Natural killer cell treated with Interleukin-12 subunit alpha and Interleukin-12 subunit beta and Interleukin-15 and Interleukin-18, amount 100 ng/mL, for 72 hours (primary cell): ENCODE results near the gene LAMTOR1. TPM values are rescaled to one million over a fixed set of nuclear protein-coding genes. Genes with fewer than 3 reads are reported as not detected.

Source experiments
- ATAC-seq, 2 donors: fragments of 150-1000 bp; cut with Tn5 transposase in 1 of 2; sonication (Bioruptor Pico), chemical (Tn5 transposase) in 1 of 2; 2 replicates each; pipeline ENCODE4 v1.10.0; 2021
- DNase-seq: peaks from one replicate; pipeline ENCODE4 v3.0.0; 2022; ENCODE audit warnings: low spot score
- H3K27ac Mint-ChIP-seq, 2 donors: 1 replicate in 1 of 2; 2 replicates in 1 of 2; pipeline ENCODE4 v1.8.0; 2022; ENCODE audit warnings: mixed read lengths in 2 of 2, mild to moderate bottlenecking in 1 of 2, moderate library complexity in 1 of 2
- H3K27me3 Mint-ChIP-seq, 2 donors: 1 replicate in 1 of 2; 2 replicates in 1 of 2; pipeline ENCODE4 v1.8.0; 2022; ENCODE audit warnings: mixed read lengths in 2 of 2
- H3K36me3 Mint-ChIP-seq: one replicate; pipeline ENCODE4 v1.8.0; 2022; ENCODE audit warnings: mixed read lengths
- H3K4me1 Mint-ChIP-seq, 2 donors: 1 replicate in 1 of 2; 2 replicates in 1 of 2; pipeline ENCODE4 v1.8.0; 2022; ENCODE audit warnings: low read depth in 2 of 2, mixed read lengths in 2 of 2, mild to moderate bottlenecking in 1 of 2
- H3K4me3 Mint-ChIP-seq: one replicate; pipeline ENCODE4 v1.8.0; 2022; ENCODE audit warnings: mixed read lengths
- H3K9me3 Mint-ChIP-seq: 2 replicates; pipeline ENCODE4 v1.8.0; 2022; ENCODE audit warnings: mixed read lengths
- total RNA-seq, 2 donors: library from RNA; stranded (reverse); gene quantifications; one replicate each; pipeline ENCODE4 v1.2.3, GENCODE V29; 2022

Gene LAMTOR1
- total RNA-seq, 2 donors from 2014 or later = 65.7 to 66.9 TPM

DNA sequence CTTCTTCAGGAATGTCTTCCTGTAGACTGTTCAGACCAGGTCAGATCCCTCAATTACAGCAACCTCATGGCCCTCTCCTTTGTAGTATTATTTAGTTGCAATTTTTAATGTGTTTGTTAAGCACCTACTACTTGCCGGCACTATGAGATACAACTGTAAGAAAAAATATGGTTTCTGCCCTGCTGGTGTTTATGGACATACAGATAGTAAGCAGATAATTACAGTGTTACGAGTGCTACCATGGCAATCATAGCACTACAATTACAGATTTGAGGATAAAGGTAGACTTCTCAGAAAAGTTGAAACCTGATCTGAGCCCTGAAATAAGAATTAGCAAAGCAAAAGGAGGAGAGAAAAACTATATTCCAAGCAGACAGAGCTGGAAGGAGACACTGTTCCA, 19.7 kb downstream of the LAMTOR1 start:
- Mint-ChIP-seq H3K4me1 (peaks cover 41 to 46% of the 10 kb centered on the region in 2 donors), H3K36me3 (no peaks in the 10 kb centered on the region), H3K4me3 (no peak overlapping the region), H3K9me3 (no peaks in the 10 kb centered on the region), H3K27me3 (no peaks in the 10 kb centered on the region), H3K27ac (peak overlapping the region in 1 of 2 donors; percentile 51)
- no peak for DNase-seq
- ATAC-seq = no peak

GRCh38 chr11:72081821-72082453, 21.2 kb downstream of the LAMTOR1 start:
- no peaks in the 10 kb centered on the region for H3K9me3 Mint-ChIP-seq
- DNase-seq (no peak), ATAC-seq (no peak)
- H3K27me3 Mint-ChIP-seq = no peaks in the 10 kb centered on the region
- no peaks in the 10 kb centered on the region for H3K36me3 Mint-ChIP-seq
- peak overlapping the region; percentile 92 for H3K4me3 Mint-ChIP-seq
- peak overlapping the region; percentile 89 to 95 for H3K27ac Mint-ChIP-seq
- H3K4me1 Mint-ChIP-seq = peaks cover 47 to 52% of the 10 kb centered on the region in 2 donors

DNA sequence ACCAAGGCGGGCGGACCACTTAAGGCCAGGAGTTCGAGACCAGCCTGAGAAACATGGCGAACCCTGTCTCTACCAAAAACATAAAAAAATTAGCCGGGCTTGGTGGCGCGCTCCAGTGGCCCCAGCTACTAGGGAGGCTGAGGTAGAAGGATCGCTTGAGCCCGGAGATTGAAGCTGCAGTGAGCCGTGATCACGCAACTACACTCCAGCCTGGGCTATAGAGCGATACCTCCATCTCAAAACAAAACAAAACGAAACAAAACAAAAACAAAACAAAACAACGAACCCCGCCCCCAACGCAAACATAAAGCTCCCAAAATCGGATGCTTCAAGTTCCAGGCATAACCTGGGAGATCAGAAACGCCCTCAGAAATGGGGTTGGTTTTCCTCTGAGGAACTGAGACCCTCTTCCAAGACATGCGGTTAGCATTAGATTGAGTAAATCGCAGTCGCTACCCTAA, 21.9 kb downstream of the LAMTOR1 start:
- H3K27me3 Mint-ChIP-seq = no peaks in the 10 kb centered on the region
- no peak for ATAC-seq
- H3K4me1 Mint-ChIP-seq = peaks cover 47 to 53% of the 10 kb centered on the region in 2 donors
- H3K36me3 Mint-ChIP-seq = no peaks in the 10 kb centered on the region
- DNase-seq = no peak
- H3K9me3 Mint-ChIP-seq = no peaks in the 10 kb centered on the region
- H3K4me3 Mint-ChIP-seq = peak overlapping the region; percentile 92
- H3K27ac Mint-ChIP-seq = peak overlapping the region; percentile 89 to 95

- H3K4me3 Mint-ChIP-seq = peak within 1 kb of the TSS; percentile 92
- peak within 1 kb of the TSS; percentile 89 to 95 for H3K27ac Mint-ChIP-seq
- no peaks in the 10 kb centered on the region for H3K27me3 Mint-ChIP-seq
- no peaks in the 10 kb centered on the region for H3K36me3 Mint-ChIP-seq
- no peaks in the 10 kb centered on the region for H3K9me3 Mint-ChIP-seq
- peak; percentile 97 to 98 for ATAC-seq
- DNase-seq = peak; percentile 99
- H3K4me1 Mint-ChIP-seq = peaks cover 41 to 46% of the 10 kb centered on the region in 2 donors
Measured at GRCh38 chr11:72080326-72081183, 22.5 kb downstream of the LAMTOR1 start, which contains the start of the genes LRRC51 and NUMA1. Gene LRRC51, plus strand, starts transcription at chr11:72080850. Its CDS starts 8,234 bp downstream, at chr11:72089084. Gene NUMA1, minus strand, starts transcription at chr11:72080542. Its CDS starts 44,599 bp downstream, at chr11:72035943.

DNA sequence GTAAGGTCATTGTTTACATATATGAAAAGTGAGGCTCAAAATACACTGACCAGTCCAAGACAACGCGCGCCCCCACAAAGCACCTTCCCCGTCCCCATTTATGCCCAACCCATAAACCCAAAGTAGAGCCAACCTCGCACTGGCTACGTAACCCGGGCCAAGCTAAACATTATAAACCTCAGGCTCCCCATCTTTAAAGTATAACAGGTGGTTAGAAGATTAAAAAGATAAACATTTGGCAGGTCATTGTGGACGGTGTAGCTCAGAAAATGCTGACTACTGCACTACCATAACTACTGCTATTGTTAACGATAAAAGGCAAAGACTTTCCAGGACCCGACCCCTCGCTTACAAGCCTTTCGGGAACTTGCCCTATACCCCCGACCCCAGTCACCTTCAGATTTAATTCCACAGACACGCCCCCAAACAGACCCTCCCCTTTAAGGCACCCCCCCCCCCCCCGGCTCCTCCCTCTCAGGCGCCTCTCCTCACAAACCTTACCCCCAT, 23.2 kb downstream of the LAMTOR1 start:
- H3K4me3 Mint-ChIP-seq = peak overlapping the region; percentile 92
- H3K27me3 Mint-ChIP-seq = no peaks in the 10 kb centered on the region
- H3K27ac Mint-ChIP-seq = peak overlapping the region; percentile 89 to 95
- DNase-seq = no peak
- H3K36me3 Mint-ChIP-seq = no peaks in the 10 kb centered on the region
- H3K9me3 Mint-ChIP-seq = no peaks in the 10 kb centered on the region
- ATAC-seq = peak; percentile 43 to 50
- H3K4me1 Mint-ChIP-seq = peaks cover 41 to 46% of the 10 kb centered on the region in 2 donors

DNA sequence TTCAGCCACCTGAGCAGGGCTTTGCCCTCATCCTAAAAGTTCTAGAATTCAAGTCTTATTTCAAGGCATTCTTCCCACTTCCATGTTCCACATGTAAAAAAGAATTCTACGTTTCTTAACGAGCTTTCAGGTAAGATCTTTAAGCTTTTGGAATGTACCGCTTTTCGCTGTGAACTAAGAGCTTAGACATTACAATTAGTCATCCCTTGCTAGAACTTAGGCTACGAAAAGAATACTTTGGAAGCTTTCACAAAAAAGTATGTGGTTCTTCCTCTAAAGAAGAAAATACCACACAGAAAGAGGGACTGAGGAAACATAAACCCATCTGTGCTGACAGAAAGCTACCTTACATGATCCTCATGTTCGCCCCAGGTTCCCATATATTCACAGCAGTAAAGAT, 24.6 kb downstream of the LAMTOR1 start:
- peaks cover 42 to 47% of the 10 kb centered on the region in 2 donors for H3K4me1 Mint-ChIP-seq
- H3K4me3 Mint-ChIP-seq = peak overlapping the region; percentile 92
- ATAC-seq (no peak), DNase-seq (no peak)
- H3K27me3 Mint-ChIP-seq = no peaks in the 10 kb centered on the region
- no peaks in the 10 kb centered on the region for H3K9me3 Mint-ChIP-seq
- H3K27ac Mint-ChIP-seq = peak overlapping the region in 1 of 2 donors; percentile 60
- no peaks in the 10 kb centered on the region for H3K36me3 Mint-ChIP-seq

DNA sequence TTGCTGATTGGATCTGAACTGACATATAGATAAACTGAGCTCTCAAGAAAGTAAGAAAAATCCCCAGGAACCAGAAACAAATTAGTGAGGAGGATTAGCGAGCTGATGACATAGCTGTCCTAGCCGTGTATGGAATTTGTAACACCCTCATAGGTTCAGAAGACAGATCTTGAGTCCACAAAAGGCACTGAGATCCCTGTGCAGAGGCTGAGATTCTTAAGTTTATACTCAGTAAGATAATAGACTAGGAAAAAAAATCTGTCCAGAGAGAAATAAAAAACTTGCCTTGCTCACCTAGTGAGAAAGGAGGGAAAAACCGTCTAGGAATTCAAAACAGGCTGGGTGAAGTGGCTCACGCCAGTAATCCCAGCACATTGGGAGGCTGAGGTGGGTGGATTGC, 27.3 kb downstream of the LAMTOR1 start:
- no peak for DNase-seq
- no peak overlapping the region for H3K4me3 Mint-ChIP-seq
- no peaks in the 10 kb centered on the region for H3K9me3 Mint-ChIP-seq
- H3K4me1 Mint-ChIP-seq = peaks cover 42 to 50% of the 10 kb centered on the region in 2 donors
- no peaks in the 10 kb centered on the region for H3K27me3 Mint-ChIP-seq
- ATAC-seq = no peak
- H3K27ac Mint-ChIP-seq = no peak overlapping the region
- H3K36me3 Mint-ChIP-seq = no peaks in the 10 kb centered on the region

- H3K4me1 Mint-ChIP-seq = peaks cover 42 to 49% of the 10 kb centered on the region in 2 donors
- no peak overlapping the region for H3K27ac Mint-ChIP-seq
- ATAC-seq = no peak
- H3K9me3 Mint-ChIP-seq = no peaks in the 10 kb centered on the region
- H3K36me3 Mint-ChIP-seq = no peaks in the 10 kb centered on the region
- H3K27me3 Mint-ChIP-seq = no peaks in the 10 kb centered on the region
- H3K4me3 Mint-ChIP-seq = no peak overlapping the region
- no peak for DNase-seq
Measured at GRCh38 chr11:72075109-72075508, 28.0 kb downstream of the LAMTOR1 start.

DNA sequence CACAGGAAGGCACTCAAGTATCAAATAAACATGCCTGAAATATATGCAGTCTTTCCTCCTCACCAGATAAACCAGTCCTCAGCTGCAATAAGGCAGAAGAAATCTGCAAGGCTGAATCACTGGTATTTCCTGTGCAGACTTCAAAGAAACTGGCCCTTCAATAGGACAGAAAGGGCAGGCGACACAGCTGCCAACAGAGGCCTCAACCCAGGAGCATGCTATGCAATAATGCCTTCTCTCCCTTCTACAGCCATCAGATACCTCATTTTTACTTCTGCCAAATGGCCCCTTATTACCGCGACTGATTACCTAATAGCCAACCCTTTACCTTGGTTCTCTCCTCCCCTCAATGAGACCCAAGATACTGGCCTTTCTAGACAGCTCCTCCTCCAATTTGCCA, 30.7 kb downstream of the LAMTOR1 start:
- ATAC-seq = peak; percentile 39 to 44
- Mint-ChIP-seq H3K4me3 (peak overlapping the region; percentile 36), H3K36me3 (no peaks in the 10 kb centered on the region), H3K9me3 (no peaks in the 10 kb centered on the region), H3K4me1 (peaks cover 58 to 61% of the 10 kb centered on the region in 2 donors), H3K27me3 (no peaks in the 10 kb centered on the region), H3K27ac (peak overlapping the region; percentile 30 to 81)
- DNase-seq = no peak

GRCh38 chr11:72070491-72070890, 32.6 kb downstream of the LAMTOR1 start:
- ATAC-seq (no peak), DNase-seq (no peak)
- Mint-ChIP-seq H3K9me3 (no peaks in the 10 kb centered on the region), H3K27ac (peak overlapping the region; percentile 92 to 98), H3K4me1 (peaks cover 65 to 68% of the 10 kb centered on the region in 2 donors), H3K36me3 (no peaks in the 10 kb centered on the region), H3K27me3 (no peaks in the 10 kb centered on the region), H3K4me3 (peak overlapping the region; percentile 86)

DNA sequence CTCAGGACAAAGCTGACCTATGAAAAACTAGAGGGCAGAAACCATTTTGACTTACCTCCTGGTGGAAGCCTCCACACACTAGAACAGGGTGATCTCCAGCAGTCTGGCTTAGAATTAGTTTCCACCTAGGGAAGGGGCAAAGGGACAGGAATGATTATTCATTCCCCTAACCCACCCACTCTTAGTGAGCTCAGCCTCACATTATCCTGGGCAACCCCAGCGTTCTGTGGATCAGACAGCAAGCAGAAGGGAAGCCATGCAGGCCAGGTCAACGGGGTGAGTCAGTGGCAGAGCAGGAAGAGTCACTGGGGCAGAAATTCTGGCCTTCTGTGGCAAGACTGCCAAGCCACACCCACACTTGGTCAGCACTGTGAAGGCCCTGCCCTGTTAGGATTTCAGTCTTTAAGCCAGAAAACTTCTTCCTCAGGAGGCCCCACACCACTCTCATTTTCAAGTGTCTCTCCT, 33.3 kb downstream of the LAMTOR1 start:
- H3K27ac Mint-ChIP-seq = peak overlapping the region; percentile 92 to 98
- H3K36me3 Mint-ChIP-seq = no peaks in the 10 kb centered on the region

DNA sequence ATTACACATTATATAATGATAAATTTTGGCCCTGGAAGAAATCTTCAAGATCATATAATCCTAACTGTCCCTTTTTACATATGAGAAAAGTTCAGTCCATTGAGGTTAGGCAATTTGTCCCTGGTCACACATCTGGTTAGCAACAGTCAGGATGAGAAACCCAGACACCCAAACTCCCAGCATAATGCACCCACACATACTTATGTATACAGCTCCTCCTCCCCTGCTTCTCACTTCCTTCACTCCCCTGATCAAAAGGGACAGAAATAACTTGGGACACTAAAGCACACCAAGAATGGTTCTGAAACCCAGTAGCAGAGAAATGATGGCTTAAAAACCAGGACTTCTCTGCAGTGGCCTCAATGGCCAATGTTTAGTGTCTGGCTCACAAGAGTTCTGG, 33.9 kb downstream of the LAMTOR1 start:
- Mint-ChIP-seq H3K9me3 (no peaks in the 10 kb centered on the region), H3K27ac (peak overlapping the region; percentile 92 to 98), H3K36me3 (no peaks in the 10 kb centered on the region), H3K27me3 (no peaks in the 10 kb centered on the region), H3K4me3 (peak overlapping the region; percentile 86), H3K4me1 (peaks cover 65 to 68% of the 10 kb centered on the region in 2 donors)
- peak; percentile 80 to 81 for ATAC-seq
- DNase-seq = peak; percentile 65

More for the DNA sequence above, 33.3 kb downstream of the LAMTOR1 start:
- ATAC-seq (peak; percentile 90 to 93), DNase-seq (peak; percentile 80)
- peaks cover 65 to 68% of the 10 kb centered on the region in 2 donors for H3K4me1 Mint-ChIP-seq
- H3K4me3 Mint-ChIP-seq = peak overlapping the region; percentile 86
- no peaks in the 10 kb centered on the region for H3K27me3 Mint-ChIP-seq
- no peaks in the 10 kb centered on the region for H3K9me3 Mint-ChIP-seq

- ATAC-seq (no peak), DNase-seq (no peak)
- H3K4me1 Mint-ChIP-seq = peaks cover 58 to 63% of the 10 kb centered on the region in 2 donors
- peak overlapping the region; percentile 92 to 98 for H3K27ac Mint-ChIP-seq
- H3K9me3 Mint-ChIP-seq = no peaks in the 10 kb centered on the region
- H3K27me3 Mint-ChIP-seq = no peaks in the 10 kb centered on the region
- H3K4me3 Mint-ChIP-seq = peak overlapping the region; percentile 86
- no peaks in the 10 kb centered on the region for H3K36me3 Mint-ChIP-seq
Measured at GRCh38 chr11:72067676-72068075, 35.4 kb downstream of the LAMTOR1 start.
